ENCODE results near the gene STX7.

The STX7 gene

GRCh38 chr6:132506869-132507808 lies 5.8 kb downstream of the STX7 start:
- DNase-seq, result no peak

- DNase-seq, result no peak
These were observed 6.5 kb downstream of the STX7 start for GRCh38 chr6:132506461-132506860.

- no peak for DNase-seq
These were observed 7.8 kb downstream of the STX7 start for GRCh38 chr6:132505158-132505557.

- DNase-seq, result no peak
These were observed 8.2 kb downstream of the STX7 start for GRCh38 chr6:132504757-132505156.

- no peak for DNase-seq
These were observed 13.2 kb downstream of the STX7 start for GRCh38 chr6:132499757-132500156.

GRCh38 chr6:132498638-132499037 lies 14.3 kb downstream of the STX7 start:
- DNase-seq, result no peak

GRCh38 chr6:132496519-132497180 lies 16.3 kb downstream of the STX7 start:
- no peak for DNase-seq

- no peak for DNase-seq
These were observed 17.3 kb downstream of the STX7 start for GRCh38 chr6:132495604-132496079.

- DNase-seq, result no peak
These were observed 18.0 kb downstream of the STX7 start for GRCh38 chr6:132494954-132495353.

GRCh38 chr6:132491881-132492280 lies 21.0 kb downstream of the STX7 start:
- no peak for DNase-seq

- DNase-seq, result no peak
These were observed 21.6 kb downstream of the STX7 start for GRCh38 chr6:132491303-132491702.

GRCh38 chr6:132490478-132491204 lies 22.3 kb downstream of the STX7 start:
- DNase-seq, result no peak

- no peak for DNase-seq
These were observed 22.9 kb downstream of the STX7 start for GRCh38 chr6:132490024-132490423.

GRCh38 chr6:132489376-132489775 lies 23.5 kb downstream of the STX7 start:
- no peak for DNase-seq

- DNase-seq, result no peak
These were observed 25.2 kb downstream of the STX7 start for GRCh38 chr6:132487762-132488161.

- no peak for DNase-seq
These were observed 28.3 kb downstream of the STX7 start for GRCh38 chr6:132484680-132485018.

GRCh38 chr6:132483779-132484679 lies 28.9 kb downstream of the STX7 start:
- DNase-seq, result peak; percentile 72

GRCh38 chr6:132482581-132482980 lies 30.3 kb downstream of the STX7 start:
- no peak for DNase-seq

GRCh38 chr6:132481189-132481588 lies 31.7 kb downstream of the STX7 start:
- no peak for DNase-seq

GRCh38 chr6:132479131-132479530 lies 33.8 kb downstream of the STX7 start:
- no peak for DNase-seq

- no peak for DNase-seq
These were observed 34.2 kb downstream of the STX7 start for GRCh38 chr6:132478674-132479073.

GRCh38 chr6:132478266-132478665 lies 34.6 kb downstream of the STX7 start:
- no peak for DNase-seq
